ENCODE measurements around the gene DERL3.
"Not testable (repeated sequence)": the region's sequence is repeated elsewhere in the genome, so short reads cannot be mapped to it uniquely, and the experiment has no call there.

The DERL3 gene

DNA sequence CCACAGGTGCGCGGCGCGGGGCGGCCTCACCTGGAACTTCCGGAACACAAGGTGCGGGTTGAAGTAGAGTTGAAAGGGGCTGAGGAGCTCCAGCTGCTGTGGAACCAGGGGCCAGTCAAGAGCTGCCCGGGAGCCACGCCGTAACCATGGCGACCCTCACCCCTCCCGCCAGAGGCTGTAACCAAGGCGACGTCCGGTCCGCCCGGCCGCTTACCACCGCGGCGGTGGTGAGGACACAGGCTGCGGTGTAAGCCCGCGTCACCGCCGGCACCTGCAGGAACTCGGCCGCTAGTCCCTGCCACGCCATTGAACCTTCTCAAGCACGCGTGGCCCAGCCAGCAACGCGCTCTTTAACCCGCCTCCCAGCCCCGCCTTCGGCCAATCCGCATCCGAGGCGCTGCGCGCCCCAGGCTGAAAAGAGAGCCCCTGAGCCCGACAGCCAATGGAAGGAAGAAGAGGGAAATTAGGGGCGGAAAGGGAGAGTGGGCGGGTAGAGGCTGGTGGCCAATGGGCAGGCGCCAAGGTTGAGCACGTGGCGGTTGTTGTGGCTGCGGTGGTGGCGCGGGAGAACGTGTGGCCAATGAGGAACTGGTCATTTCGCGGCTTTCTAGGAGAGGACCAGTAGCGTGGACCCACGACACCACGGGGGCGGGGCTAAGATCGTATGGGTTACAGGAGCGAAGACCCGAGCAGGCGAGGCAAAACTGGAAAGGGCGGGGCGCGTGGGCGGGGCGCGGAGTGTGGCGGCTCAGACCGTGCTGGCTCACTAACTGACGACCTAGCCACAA lies at the start of gene DERL3:
Gene DERL3 (minus strand): TSS at position 326 of the 788 bp plus-strand sequence. CDS start 19 bp downstream, at position 307.
- peak; percentile 89 for DNase-seq (ENCODE audit: low read depth in 2 of 2)

DNA sequence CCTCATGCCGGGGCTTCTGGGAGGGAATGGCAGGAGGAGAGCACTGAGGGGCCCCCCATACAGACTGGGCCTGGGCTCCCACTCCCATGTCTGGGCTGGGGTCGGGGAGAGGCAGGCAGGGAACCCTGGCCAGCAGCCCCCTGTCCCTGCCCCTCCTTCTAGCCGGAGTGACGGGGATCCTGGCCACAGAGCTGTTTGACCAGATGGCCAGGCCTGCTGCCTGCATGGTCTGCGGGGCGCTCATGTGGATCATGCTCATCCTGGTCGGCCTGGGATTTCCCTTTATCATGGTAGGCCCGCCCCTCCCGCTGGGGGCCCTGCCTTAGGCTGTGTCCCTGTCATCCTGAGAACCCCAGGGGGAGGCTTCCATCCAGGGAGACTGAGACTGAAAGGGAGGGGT lies 45.3 kb upstream of the DERL3 start:
- DNase-seq (ENCODE audit: low read depth in 2 of 2) = no peak

DNA sequence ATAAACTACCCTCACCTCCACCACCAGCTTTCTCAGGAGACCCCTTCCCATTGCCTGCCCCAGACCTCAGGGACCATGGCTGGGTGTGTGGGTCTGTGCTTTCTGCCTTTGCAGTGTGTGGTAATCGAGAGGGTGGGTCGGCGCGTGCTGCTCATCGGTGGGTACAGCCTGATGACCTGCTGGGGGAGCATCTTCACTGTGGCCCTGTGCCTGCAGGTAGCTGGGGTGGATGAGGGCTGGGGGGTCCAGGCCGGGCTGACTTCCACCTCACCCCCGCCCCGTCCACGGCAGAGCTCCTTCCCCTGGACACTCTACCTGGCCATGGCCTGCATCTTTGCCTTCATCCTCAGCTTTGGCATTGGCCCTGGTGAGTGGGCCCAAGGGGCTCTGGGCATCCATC lies 44.9 kb upstream of the DERL3 start:
- DNase-seq (ENCODE audit: low read depth in 2 of 2) = no peak

- DNase-seq (ENCODE audit: low read depth in 2 of 2) = no peak
Observed at GRCh38 chr22:23882370-23882769, 43.6 kb upstream of the DERL3 start.

DNA sequence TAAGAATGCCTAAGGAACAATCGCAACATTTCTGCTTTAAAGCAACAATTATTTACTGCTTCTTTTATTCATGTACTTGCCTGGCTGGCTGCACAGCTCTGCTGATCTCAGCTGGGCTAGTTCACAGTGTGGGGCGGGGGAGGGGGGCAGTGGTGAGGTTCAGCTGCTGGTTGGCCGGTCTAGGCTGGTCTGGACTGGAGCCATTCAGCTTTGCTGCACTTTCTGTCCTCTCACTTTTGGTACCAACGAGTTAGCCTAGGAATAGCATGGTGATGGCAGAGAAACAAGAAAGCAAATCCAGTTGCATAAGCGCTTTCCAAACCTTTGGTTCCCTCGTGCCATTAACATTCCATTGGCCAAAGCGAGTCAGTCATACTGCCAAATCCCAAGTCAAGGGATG lies 39.4 kb upstream of the DERL3 start:
- DNase-seq (ENCODE audit: low read depth in 2 of 2) = no peak

DNA sequence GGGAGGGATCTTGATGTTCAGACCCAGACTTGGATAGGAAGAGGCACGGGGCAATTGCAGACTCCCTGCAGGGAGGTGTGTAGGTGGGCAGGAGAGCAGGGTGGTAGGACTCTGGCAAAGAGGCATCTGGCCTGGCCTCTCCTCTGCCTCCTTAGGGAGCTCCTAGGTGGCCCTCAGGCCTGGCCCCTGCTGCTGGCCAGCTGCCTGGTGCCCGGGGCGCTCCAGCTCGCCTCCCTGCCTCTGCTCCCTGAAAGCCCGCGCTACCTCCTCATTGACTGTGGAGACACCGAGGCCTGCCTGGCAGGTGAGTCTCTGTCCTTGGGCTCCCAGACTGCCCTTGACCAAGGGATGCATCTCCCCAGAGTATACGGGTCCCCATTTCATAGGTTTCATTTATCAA lies 38.8 kb upstream of the DERL3 start:
- no peak for DNase-seq (ENCODE audit: low read depth in 2 of 2)

GRCh38 chr22:23875801-23876200 lies 37.0 kb upstream of the DERL3 start:
- DNase-seq (ENCODE audit: low read depth in 2 of 2) = no peak

GRCh38 chr22:23874871-23875270 lies 36.1 kb upstream of the DERL3 start:
- no peak for DNase-seq (ENCODE audit: low read depth in 2 of 2)

GRCh38 chr22:23868580-23868979 lies 29.8 kb upstream of the DERL3 start:
- no peak for DNase-seq (ENCODE audit: low read depth in 2 of 2)

DNA sequence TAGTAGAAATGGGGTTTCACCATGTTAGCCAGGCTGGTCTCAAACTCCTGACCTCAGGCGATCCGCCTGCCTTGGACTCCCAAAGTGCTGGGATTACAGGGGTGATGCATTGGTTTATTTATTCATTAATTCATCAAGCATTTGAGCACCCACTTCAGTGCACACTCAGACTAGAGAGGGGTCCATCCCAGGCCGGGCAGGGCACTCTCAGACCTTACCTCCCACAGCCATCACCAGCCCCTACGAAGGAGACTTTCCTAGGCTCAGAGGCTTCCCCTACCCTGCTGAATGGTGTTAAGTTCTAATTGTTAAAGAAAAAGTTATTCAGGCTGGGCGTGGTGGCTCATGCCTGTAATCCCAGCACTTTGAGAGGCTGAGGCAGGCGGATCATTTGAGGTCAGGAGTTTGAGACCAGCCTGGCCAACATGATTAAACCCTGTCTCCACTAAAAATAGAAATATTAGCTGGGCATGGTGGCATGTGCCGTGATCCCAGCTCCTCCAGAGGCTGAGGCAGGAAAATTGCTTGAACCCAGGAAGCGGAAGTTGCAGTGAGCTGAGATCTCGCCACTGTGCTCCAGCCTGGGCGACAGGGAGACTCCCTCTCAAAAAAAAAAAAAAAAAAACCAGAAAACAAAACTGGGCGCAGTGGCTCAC lies 25.8 kb upstream of the DERL3 start:
- not testable (repeated sequence) for DNase-seq (ENCODE audit: low read depth in 2 of 2)

- DNase-seq (ENCODE audit: low read depth in 2 of 2) = no peak
Observed at GRCh38 chr22:23862103-23862502, 23.3 kb upstream of the DERL3 start.

DNA sequence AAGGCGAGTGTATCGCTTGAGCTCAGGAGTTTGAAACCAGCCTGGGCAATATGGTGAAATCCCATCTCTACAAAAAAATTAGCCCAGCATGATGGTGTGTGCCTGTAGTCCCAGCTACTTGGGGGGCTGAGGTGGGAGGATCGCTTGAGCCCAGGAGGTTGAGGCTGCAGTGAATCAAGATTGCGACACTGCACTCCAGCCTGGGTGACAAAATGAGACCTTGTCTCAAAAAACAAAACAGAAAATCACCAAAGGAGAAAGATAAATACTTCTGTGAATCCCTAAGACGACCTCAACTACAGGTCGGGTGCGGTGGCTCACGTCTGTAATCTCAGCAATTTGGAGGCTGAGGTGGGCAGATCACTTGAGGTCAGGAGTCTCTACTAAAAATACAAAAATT lies 21.4 kb upstream of the DERL3 start:
- DNase-seq (ENCODE audit: low read depth in 2 of 2) = not testable (repeated sequence)

DNA sequence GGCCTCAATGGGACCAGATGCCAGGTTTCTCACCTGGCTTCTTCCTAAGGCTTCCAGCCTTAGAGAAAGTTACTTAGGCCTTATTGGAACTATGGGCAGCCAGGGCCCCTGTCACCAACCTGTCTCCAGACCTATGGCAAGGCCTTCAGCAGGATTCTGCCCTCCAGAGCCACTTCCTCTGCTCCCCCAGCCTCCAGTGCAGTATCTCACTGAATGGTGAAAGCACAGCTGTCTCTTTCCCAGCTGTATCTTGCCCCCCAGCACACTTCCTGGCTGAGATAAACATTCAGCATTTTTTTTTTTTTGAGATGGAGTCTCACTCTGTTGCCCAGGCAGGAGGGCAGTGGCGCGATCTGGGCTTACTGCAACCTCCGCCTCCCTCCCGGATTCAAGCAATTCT lies 20.4 kb upstream of the DERL3 start:
- DNase-seq (ENCODE audit: low read depth in 2 of 2) = no peak

DNA sequence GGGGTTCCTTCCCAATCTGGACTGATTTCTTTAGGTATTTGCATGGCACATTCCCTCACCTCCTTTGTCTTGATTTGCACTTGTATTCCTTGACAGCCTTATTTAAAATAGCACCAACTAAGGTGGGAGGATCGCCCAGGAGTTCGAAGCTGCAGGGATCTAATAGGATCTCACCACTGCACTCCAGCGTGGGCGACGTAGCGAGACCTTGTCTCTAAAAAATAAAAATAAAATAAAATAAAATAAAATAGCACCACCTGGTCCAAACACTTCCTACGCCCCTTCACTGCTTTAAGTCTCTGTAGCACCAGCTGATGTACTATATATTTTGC lies 19.6 kb upstream of the DERL3 start:
- no peak for DNase-seq (ENCODE audit: low read depth in 2 of 2)

DNA sequence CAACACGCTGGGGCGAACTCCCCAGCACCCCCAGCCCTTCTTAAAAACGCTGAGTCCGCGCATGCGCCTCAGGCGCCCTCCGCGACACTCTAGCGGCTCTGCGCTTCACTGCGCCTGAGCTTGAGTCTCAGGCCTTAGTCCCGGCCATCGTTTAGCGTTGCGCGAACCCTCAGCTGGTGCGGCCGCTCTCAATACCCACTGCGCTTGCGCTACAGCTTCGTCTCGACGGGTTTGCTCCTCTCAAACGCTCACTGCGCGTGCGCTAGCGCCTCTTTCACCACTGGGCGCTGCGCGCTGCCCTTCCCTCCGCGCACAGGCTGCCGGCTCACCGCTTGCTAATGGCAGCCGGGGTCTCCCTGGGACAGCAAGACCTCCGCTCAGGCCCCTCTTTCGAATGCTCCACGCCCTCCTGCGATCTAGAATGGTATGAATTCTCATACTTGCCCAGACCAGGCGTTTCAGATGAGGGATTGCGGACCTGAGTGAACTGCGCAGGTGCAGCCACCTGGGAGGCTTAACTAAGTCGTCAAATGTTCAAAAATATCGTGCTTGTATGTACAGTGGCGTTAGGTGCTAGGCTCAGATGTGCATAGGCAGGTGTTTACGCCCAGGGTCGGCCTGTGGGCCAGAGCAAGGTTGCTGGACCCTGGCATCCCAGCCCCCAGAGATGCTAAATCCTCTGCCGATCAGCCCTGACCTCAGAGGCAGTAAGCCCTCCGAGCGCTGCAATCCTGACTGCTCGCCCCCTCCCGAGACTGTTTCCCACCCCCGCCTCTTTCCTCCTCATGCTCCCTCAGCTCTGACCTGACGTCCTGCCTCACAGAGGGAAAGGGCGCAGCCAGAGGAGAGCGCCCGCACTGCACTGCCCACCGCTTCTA lies 19.0 kb upstream of the DERL3 start, which contains the start of gene SLC2A11:
Gene SLC2A11 (plus strand): TSS at position 270 of the 878 bp plus-strand sequence. CDS start 125 bp downstream, at position 395.
- peak; percentile 90 to 91 for DNase-seq (ENCODE audit: low read depth in 2 of 2)

DNA sequence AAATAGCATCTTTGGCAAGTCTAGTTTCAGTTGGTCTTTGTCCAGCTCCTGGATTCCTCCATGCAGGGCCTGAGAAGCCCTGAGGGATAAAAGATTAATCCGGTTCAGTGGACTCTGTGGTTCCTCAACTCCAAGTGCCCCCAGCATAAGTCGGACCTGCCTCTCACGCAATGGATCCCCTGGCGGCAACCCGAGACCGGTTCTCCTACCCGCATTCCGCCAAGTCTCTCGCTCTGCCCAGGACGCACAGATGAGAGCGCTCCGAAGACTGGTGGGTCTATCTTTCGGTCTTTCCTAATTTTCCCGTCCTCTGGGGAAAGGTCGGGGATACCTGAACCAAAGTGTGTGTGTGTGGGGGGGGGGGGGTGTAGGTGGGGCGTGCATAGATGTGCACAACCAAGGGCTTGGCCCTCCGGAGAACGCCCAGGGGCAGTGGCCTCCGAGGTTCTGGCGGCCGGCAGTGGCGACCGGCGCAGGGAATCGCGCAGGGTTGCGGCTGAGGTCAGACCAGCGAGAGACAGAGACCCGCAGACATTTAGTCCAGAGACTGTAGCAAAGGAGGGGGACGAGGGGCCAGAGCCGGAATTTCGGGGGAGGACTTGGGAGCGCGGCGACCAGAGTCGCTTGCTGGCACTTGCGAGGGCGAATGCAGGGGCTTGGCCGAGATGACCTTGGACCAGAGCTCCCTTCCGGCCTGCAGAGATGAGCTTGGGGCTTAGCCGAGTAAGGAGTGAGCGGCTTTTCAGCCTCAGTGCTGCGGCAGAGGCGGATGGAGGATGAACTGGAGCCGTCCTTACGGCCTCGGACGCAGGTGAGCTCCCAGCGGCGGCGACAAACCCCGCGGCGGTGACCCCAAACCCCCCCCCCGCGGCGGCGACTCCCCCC lies 18.2 kb upstream of the DERL3 start:
- DNase-seq (ENCODE audit: low read depth in 2 of 2) = no peak

- DNase-seq (ENCODE audit: low read depth in 2 of 2) = no peak
Observed at GRCh38 chr22:23850136-23850611, 11.4 kb upstream of the DERL3 start.

DNA sequence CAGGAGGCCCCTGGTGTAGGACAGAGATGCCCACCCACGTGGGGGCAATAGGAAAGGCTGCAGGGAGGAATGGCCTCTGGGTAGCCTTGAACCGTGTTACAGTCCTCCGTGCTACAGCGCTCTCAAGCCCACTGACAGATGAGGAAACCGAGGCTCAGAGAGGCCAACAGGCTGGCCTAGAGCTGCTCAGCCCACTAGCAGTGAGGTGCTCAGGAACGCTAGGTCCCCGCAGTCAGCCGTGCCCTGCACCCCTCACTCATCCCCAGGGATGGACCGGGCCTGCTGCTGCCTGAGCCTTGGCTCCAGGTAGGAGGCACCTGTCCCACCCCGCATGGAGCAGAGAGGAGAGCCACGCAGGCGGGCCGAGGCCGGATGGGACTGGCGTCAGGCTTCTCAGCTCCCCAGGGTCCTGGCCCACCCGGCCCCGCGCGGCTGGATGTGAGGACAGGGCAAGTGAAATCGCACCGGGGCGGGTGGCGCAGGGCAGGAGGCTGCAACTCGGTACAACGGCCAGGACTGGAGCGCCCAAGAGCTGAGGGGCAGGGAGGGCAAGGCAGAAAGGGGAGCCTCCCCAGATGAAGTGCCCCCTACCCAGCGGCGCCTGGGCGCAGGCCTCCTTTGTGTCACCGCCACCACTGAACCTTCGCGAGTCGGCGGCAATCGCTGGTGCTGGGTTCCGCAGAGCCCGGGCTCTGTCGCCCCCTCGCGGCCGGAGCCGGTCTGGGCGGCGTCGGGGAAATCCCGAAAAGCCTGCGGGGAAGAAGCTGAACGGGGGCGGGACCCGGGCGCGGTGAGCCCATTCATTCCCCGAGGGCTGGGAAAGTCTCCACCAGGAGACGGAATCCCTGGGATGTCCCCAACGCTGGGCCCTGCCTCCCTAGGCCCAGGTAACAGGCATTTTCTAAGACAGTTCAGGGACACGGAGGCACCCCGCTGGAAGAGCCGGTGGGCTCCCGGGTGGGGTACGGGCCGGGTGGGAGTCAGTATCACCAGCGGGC lies 10.5 kb upstream of the DERL3 start:
- DNase-seq (ENCODE audit: low read depth in 2 of 2) = no peak

- DNase-seq (ENCODE audit: low read depth in 2 of 2) = no peak
Observed at GRCh38 chr22:23847991-23848864, 9.4 kb upstream of the DERL3 start.

All from fibroblast of skin of left biceps (primary cell).